22Rv1 (cell line): ENCODE measurements around the gene TMEM130.

Experiments
- ZFX ChIP-seq: fragments of 450-650 bp; IDR thresholded peaks from 2 replicates; pipeline ENCODE4 v1.6.1; 2017; ENCODE audit warnings: antibody characterized with exemption, borderline replicate concordance
- TF ChIP-seq, protein P1 (sequence below): fragments of 450-650 bp; IDR thresholded peaks from 2 replicates; pipeline ENCODE4 v1.5.1; 2017; ENCODE audit warnings: mild to moderate bottlenecking

DNA sequence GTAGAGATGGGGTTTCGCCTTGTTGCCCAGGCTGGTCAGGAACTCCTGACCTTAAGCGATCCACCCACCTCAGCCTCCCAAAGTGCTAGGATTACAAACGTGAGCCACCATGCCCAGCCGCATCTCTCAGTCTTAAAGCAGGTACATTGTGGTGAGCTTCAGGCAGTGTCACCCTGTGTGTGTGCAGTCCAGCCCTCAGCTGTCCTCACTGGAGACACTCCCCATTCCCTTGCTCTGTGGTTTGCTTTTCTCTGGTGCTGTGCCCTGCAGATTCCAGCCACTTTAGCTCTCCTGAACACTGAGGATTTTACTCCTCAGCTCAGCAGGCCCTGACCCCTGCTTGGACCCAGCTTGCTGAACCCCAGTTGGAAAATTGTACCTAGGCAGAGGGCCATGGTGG, 14.6 kb upstream of the TMEM130 start:
- TF ChIP-seq, protein P1, sequence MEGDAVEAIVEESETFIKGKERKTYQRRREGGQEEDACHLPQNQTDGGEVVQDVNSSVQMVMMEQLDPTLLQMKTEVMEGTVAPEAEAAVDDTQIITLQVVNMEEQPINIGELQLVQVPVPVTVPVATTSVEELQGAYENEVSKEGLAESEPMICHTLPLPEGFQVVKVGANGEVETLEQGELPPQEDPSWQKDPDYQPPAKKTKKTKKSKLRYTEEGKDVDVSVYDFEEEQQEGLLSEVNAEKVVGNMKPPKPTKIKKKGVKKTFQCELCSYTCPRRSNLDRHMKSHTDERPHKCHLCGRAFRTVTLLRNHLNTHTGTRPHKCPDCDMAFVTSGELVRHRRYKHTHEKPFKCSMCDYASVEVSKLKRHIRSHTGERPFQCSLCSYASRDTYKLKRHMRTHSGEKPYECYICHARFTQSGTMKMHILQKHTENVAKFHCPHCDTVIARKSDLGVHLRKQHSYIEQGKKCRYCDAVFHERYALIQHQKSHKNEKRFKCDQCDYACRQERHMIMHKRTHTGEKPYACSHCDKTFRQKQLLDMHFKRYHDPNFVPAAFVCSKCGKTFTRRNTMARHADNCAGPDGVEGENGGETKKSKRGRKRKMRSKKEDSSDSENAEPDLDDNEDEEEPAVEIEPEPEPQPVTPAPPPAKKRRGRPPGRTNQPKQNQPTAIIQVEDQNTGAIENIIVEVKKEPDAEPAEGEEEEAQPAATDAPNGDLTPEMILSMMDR, result no peak
- TF ChIP-seq ZFX, result no peak
